OCI-LY7 (cell line): Measurements from ENCODE around the gene POC1B. TPM values are rescaled to one million over a fixed set of nuclear protein-coding genes. Genes with fewer than 3 reads are reported as not detected.

Source experiments
- BruUV-seq: library from RNA; stranded (reverse); fragments of 400-500 nt; replicated peaks from 2 replicates; lab custom pipeline; 2021; lab: Mats Ljungman, UMichigan
- CTCF ChIA-PET: fragments of 300-600 bp; sonication (Branson Sonifier 250); formaldehyde crosslinking; loops from one replicate; lab custom pipeline; 2022; ENCODE audit warnings: antibody characterized with exemption; ENCODE audit not compliant: unreplicated experiment; lab: Charles Lee
- POLR2A ChIA-PET: fragments of 300-600 bp; sonication (Branson Sonifier 250); formaldehyde crosslinking; loops from one replicate; lab custom pipeline; 2022; ENCODE audit warnings: antibody characterized with exemption; lab: Charles Lee
- DNase-seq: peaks from one replicate; pipeline ENCODE4 v3.0.0-alpha.2; 2015; ENCODE audit warnings: low spot score
- H2AFZ ChIP-seq: fragments of 200-600 bp; sonication (generic), shearing (Covaris generic); 2 replicates; pipeline ENCODE4 v1.6.1; 2014; ENCODE audit warnings: mild to moderate bottlenecking, antibody characterized with exemption, low read length, moderate library complexity
- H3K27ac ChIP-seq: fragments of 200-600 bp; sonication (generic); 2 replicates; pipeline ENCODE4 v1.5.1; 2014; ENCODE audit warnings: mixed run types, low read depth, mild to moderate bottlenecking, moderate library complexity, low read length, inconsistent platforms; ENCODE audit not compliant: poor library complexity, severe bottlenecking
- H3K36me3 ChIP-seq: fragments of 200-600 bp; sonication (generic); 2 replicates; pipeline ENCODE4 v1.6.1; 2014; ENCODE audit warnings: mild to moderate bottlenecking, antibody characterized with exemption, low read length, moderate library complexity, mixed read lengths; ENCODE audit not compliant: insufficient read depth
- H3K4me1 ChIP-seq: fragments of 200-600 bp; sonication (generic); 2 replicates; pipeline ENCODE4 v1.5.1; 2014; ENCODE audit warnings: mild to moderate bottlenecking, low read length; ENCODE audit not compliant: insufficient read depth, poor library complexity, severe bottlenecking
- H3K4me2 ChIP-seq: fragments of 200-600 bp; sonication (generic); 2 replicates; pipeline ENCODE4 v1.6.1; 2014; ENCODE audit warnings: mild to moderate bottlenecking, low read length
- H3K4me3 ChIP-seq: fragments of 200-600 bp; sonication (generic); 2 replicates; pipeline ENCODE4 v1.5.1; 2014; ENCODE audit warnings: mild to moderate bottlenecking, low read depth, low read length; ENCODE audit not compliant: poor library complexity, severe bottlenecking
- H3K79me2 ChIP-seq: fragments of 200-600 bp; sonication (generic); 2 replicates; pipeline ENCODE4 v1.6.1; 2016; ENCODE audit warnings: low read depth, mild to moderate bottlenecking, low read length, moderate library complexity, mixed read lengths; ENCODE audit not compliant: insufficient read depth
- H3K9me2 ChIP-seq: fragments of 200-600 bp; sonication (generic); 2 replicates; pipeline ENCODE4 v1.6.1; 2016; ENCODE audit warnings: mild to moderate bottlenecking, low read length, mixed read lengths; ENCODE audit not compliant: insufficient read depth
- H3K9me3 ChIP-seq: fragments of 200-600 bp; sonication (generic); 2 replicates; pipeline ENCODE4 v1.6.1; 2014; ENCODE audit warnings: mild to moderate bottlenecking, mixed run types, low read length, mixed read lengths
- H4K20me1 ChIP-seq: fragments of 200-600 bp; sonication (generic); 2 replicates; pipeline ENCODE4 v1.6.1; 2014; ENCODE audit warnings: mild to moderate bottlenecking, antibody characterized with exemption, low read length, moderate library complexity, mixed read lengths; ENCODE audit not compliant: insufficient read depth
- CTCF ChIP-seq: fragments of 200-600 bp; sonication (generic); conservative IDR thresholded peaks from 2 replicates; pipeline ENCODE4 v1.5.1; 2014; ENCODE audit warnings: mild to moderate bottlenecking, antibody characterized with exemption, low read length, moderate library complexity, mixed read lengths
- EZH2phosphoT487 ChIP-seq: fragments of 200-600 bp; sonication (generic); IDR thresholded peaks from 2 replicates; pipeline ENCODE4 v1.6.1; 2018; ENCODE audit warnings: low read depth, borderline replicate concordance, mild to moderate bottlenecking, mixed run types, antibody characterized with exemption, low read length, moderate library complexity, mixed read lengths
- intact Hi-C: fragments of 100-400 bp; cut with micrococcal nuclease; formaldehyde crosslinking; loops from one replicate; pipeline ENCODE4 v1.10.0; 2022; ENCODE audit not compliant: unreplicated experiment
- total RNA-seq, 2 experiments: library from RNA; depleted of rRNA in 1 of 2; stranded (reverse); fragments of >200 nt in 1 of 2; shearing (Covaris generic) in 1 of 2; gene quantifications; 2 replicates each; pipeline ENCODE4 v1.2.3, GENCODE V29; 2014 to 2022

POC1B gene
- total RNA-seq, 2 experiments from 2014 or later: 28.9 to 30.9 TPM

- Histone ChIP-seq H3K4me3 (no peak overlapping the region), H2AFZ (no peak overlapping the region), H3K79me2 (no peaks in the 10 kb centered on the region), H3K4me2 (no peak overlapping the region), H3K9me3 (no peaks in the 10 kb centered on the region), H3K27ac (no peak overlapping the region), H3K4me1 (no peaks in the 10 kb centered on the region), H3K9me2 (no peaks in the 10 kb centered on the region), H3K36me3 (no peaks in the 10 kb centered on the region), H4K20me1 (no peaks in the 10 kb centered on the region)
- DNase-seq: no peak
- BruUV-seq: no TSS peak
- TF ChIP-seq CTCF: no peak
- TF ChIP-seq EZH2phosphoT487: no peak
- ChIA-PET POLR2A (interaction anchor here (1.2 kb wide), 1 partner anchor 14 kb away, joined by 3 read pairs; no protein-coding TSS in a partner anchor), CTCF (no interaction called here)
- intact Hi-C loops: no loop called here
Observed at GRCh38 chr12:89392391-89392790, 133.5 kb downstream of the POC1B start.

- POLR2A ChIA-PET: interaction anchor here (1.2 kb wide), 1 partner anchor 14 kb away, joined by 3 read pairs; no protein-coding TSS in a partner anchor
- H3K4me3 ChIP-seq: no peak overlapping the region
- H3K9me3 ChIP-seq: no peaks in the 10 kb centered on the region
- no peaks in the 10 kb centered on the region for H4K20me1 ChIP-seq
- H3K9me2 ChIP-seq: no peaks in the 10 kb centered on the region
- no peaks in the 10 kb centered on the region for H3K4me1 ChIP-seq
- no peak for TF ChIP-seq EZH2phosphoT487
- TF ChIP-seq CTCF: no peak
- H3K4me2 ChIP-seq: no peak overlapping the region
- H3K36me3 ChIP-seq: no peaks in the 10 kb centered on the region
- no TSS peak for BruUV-seq
- CTCF ChIA-PET: no interaction called here
- no peaks in the 10 kb centered on the region for H3K79me2 ChIP-seq
- intact Hi-C loops: no loop called here
- no peak overlapping the region for H2AFZ ChIP-seq
- H3K27ac ChIP-seq: no peak overlapping the region
- DNase-seq: no peak
Observed at GRCh38 chr12:89391726-89392336, 134.0 kb downstream of the POC1B start.

- no peaks in the 10 kb centered on the region for H3K9me2 ChIP-seq
- no peak overlapping the region for H3K4me3 ChIP-seq
- DNase-seq: no peak
- CTCF ChIA-PET: no interaction called here
- intact Hi-C loops: no loop called here
- H3K27ac ChIP-seq: no peak overlapping the region
- no peaks in the 10 kb centered on the region for H3K9me3 ChIP-seq
- no peaks in the 10 kb centered on the region for H3K36me3 ChIP-seq
- H3K4me2 ChIP-seq: no peak overlapping the region
- POLR2A ChIA-PET: interaction anchor here (0.7 to 1.2 kb wide), 2 partner anchors 13 to 119 kb away, joined by 3 read pairs; no protein-coding TSS in a partner anchor
- BruUV-seq: no TSS peak
- no peaks in the 10 kb centered on the region for H4K20me1 ChIP-seq
- no peak overlapping the region for H2AFZ ChIP-seq
- H3K4me1 ChIP-seq: no peaks in the 10 kb centered on the region
- TF ChIP-seq EZH2phosphoT487: no peak
- TF ChIP-seq CTCF: no peak
- H3K79me2 ChIP-seq: no peaks in the 10 kb centered on the region
Observed at GRCh38 chr12:89390802-89391673, 134.8 kb downstream of the POC1B start.
